ENCODE measurements around the gene PRR33.
"Not testable (repeated sequence)": the region's sequence is repeated elsewhere in the genome, so short reads cannot be mapped to it uniquely, and the experiment has no call there.

The PRR33 gene

DNA sequence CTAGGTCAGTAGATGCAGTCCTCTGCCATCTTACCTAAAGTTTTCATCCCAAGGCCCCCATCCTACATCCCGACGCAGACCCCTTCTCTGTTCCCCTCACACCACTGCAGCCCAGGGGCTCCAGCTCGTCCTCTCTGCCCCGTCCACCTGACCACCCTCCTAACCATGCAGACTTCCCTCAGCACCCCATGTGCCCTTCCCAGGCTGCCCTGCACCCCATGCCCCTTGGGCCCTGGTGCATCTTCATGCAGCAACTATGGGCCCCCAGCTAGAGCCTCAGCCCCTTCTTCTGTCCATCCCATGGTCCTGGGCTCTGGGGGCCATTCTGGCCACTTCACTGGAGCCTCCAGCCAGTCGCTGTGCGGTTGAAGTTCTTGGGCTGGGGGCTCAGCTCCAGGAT is 2.9 kb downstream of the PRR33 start:
- no peak for DNase-seq

DNA sequence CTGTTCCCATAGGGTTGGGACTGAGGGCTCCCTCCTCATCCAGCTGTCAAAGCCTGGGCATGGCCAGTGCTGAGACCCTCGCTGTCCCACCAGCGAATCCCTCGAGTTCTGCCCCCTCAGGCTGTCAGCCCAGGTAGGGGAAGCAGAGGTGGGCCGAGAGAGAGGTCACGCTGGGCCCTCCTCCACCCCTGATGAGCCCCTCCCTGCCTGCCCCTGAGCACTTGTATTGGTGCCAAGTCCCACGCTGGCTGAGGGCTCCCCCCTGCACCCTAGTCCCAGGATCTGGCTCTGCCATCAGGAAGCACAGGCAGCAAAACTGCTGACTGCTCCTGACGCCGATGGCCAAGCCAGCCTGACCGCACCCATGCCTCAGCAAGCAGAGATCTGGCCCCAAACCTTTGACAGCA is 3.3 kb downstream of the PRR33 start:
- no peak for DNase-seq

DNA sequence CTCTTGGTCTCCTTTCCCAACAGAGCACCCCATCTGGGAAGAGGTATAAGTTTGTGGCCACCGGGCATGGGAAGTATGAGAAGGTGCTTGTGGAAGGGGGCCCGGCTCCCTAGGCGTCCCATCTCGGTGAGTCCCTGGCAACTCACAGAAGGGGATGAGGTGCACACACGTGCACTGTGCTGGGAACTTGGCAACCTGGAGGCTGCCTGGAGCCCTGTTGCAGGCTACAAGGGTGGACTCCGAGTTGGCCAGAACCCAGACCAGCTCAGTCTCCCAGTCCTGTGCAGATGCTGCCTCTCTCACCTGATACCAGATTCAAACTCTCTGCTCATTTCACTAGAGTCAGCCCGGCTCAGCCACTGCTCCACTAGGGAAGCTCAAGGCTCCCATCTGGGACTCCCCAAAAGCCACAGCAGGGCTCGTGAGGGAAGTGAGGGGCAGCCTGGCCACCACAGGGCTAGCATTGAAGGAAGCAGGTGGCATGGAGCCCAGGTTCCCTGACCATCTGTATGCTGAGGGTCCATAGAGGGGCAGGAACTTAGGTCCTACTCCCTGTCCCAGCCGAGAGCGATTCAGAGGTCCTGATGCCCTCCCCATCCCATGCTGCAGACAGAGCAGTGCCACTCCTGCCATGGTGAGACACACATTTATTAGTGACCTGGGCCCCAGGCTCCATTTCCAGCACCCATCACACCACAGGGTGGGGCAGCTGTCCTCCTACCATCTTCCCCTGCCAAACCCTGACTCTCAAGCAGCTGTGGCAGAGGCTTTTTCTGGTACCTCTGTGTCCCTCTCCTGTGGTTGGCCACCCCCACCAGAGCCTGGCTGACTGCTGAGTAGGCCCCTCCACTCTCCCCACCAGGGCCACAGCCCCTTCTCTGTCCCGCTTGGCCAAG is 4.0 kb downstream of the PRR33 start:
- no peak for DNase-seq

DNA sequence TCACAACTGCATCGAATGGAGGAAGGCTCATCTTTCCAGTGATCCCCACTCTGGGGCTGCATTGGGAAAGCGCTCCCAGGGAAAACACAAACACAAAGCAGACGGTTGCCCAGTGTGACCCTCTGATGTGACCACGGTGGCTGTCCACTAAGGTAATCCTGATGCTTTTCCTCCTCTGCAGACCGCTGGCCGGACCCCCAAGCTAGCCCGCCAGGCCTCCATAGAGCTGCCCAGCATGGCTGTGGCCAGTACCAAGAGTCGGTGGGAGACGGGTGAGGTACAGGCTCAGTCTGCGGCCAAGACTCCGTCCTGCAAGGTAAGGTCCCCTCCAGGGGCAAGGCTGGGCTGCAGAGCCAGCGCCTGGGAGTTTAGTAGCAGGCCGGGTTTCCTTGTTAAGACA is 5.1 kb downstream of the PRR33 start:
- DNase-seq = not testable (repeated sequence)

DNA sequence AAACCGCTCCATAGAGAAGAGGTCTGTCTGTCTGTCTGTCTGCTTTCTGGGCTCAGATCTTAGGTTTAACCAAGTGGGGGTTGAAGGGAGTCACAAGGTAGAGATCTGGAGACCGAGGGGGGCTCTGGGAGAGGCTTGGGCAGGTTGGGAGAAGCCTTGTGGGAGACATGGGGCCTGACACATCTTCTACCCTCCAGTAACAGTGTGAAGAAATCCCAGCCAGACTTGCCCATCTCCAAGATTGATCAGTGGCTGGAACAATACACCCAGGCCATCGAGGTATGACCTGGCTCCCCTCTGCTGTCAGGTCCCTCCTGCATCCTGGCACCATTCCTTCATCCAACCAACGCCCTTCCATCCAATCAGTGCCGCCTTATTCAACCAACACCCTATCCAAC is 7.4 kb downstream of the PRR33 start:
- peak; percentile 29 for DNase-seq

DNA sequence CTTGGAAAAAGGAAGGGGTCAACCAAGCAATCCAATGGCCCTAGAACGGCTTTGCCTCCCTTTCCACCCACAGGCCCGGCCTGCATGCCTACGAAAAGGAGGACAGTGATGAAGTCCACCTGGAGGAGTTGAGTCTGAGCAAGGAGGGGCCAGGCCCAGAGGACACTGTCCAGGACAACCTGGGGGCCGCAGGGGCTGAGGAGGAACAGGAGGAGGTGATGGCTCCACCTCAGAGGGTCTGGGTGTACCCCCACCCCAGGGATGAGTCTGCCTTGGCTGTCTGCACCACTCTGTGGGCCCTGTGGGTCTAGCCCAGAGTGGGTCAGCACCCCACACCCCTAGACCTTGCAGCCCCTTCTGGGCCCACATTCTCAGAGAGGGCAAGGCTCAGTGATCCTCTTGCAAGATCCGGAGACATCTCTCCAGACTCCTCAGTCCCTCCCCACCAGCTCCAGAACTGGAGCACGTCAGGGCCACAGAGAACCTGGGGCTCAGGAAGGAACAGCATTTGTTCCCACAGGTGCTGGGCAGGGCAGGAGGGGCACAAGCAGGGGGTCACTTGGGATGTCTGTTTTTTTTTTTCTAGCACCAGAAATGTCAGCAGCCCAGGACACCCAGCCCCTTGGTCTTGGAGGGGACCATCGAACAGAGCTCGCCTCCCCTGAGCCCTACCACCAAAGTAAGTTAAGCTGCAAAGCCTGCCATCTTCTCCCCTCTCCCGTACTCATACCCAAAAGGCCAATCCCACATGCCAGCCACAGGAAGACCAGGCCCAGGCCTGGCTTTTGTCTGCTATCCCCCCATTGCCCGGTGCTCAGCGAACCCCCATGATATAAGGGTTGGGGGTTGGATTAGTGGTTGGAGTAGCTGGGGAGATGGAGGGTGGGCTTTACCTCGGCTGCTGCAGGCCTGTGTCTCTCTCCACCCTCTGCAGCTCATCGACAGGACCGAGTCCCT is 8.1 kb downstream of the PRR33 start:
- DNase-seq = peak; percentile 45

DNA sequence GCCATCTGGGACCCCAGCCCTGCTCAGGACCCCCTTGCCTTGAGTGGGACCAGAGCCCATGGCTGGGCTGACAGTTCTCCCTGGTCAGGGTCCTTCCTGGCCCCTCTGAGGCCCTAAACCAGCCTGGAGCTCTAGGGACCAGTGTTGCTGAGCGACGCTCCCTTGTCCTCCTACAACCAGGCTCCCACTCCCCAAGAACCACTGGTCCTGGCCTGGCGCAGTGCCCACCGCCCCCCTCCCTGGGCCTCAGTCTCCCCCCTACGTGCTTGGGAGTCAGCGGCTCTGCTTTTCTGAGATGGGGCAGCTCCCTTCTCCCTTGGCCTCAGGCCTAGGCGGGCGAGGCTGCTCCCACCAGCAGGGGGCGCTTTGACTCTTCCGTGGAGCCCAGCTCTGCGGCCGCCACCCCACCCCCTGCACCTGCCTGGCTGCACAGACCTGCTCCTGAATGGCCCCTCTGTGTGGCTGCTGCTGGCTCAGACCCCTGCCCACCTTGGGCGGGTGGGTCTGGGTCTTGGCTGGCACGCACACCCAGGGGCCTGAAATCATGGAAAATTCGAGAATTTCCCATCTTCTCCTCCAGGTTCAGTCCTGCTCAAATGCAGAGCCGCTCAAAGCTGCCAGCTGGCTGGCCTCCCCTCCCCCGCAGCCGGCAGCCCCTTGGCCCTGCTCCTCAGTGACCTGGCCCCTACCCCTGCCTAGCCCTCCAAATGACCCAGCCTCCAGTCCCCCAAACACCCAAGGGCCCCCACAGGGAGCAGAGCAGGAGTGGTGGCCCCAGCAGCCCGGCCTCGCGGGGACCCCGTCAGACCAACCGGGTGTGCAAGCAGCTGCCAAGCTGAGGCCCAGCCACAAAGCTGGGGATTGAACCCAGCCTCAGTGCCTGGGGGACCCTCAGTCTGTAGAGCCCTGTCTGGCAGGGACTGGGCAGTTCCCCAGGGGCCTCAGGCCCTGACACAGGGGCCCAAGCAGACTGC is 9.1 kb downstream of the PRR33 start:
- DNase-seq = peak; percentile 97

DNA sequence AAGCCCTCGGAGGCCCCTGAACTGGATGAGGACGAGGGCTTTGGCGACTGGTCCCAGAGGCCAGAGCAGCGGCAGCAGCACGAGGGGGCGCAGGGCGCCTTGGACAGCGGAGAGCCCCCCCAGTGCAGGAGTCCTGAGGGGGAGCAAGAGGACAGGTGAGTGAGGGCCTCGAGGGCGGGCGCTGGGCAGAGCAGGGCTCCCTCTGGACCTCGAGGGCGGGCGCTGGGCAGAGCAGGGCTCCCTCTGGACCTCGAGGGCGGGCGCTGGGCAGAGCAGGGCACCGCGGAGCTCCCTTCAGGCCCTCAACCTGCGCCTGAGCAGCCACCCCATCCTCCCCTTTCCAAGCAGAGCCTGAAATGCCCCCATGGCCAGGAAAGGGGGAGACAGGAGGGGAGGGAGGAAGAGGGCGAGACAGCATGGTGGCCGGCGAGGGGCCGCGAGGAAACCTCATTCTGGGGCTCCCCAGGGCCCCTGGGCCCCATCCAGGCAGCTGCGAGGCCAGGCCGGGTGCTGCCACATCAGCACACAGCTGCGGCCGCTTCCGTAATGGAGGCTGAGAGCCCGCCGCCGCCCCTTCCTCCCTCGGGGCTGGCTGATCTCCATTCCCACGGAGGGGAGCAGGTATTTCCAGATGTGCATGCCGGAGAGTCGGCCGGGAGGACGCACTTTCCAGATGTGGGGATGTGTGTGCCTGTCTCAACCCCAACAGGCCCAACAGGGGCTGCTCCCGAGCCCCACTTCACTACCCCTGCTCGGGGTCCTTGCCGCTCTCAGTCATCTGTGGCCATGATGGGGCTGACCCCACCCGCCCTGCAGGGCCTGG is 10.0 kb downstream of the PRR33 start:
- DNase-seq = peak; percentile 91

DNA sequence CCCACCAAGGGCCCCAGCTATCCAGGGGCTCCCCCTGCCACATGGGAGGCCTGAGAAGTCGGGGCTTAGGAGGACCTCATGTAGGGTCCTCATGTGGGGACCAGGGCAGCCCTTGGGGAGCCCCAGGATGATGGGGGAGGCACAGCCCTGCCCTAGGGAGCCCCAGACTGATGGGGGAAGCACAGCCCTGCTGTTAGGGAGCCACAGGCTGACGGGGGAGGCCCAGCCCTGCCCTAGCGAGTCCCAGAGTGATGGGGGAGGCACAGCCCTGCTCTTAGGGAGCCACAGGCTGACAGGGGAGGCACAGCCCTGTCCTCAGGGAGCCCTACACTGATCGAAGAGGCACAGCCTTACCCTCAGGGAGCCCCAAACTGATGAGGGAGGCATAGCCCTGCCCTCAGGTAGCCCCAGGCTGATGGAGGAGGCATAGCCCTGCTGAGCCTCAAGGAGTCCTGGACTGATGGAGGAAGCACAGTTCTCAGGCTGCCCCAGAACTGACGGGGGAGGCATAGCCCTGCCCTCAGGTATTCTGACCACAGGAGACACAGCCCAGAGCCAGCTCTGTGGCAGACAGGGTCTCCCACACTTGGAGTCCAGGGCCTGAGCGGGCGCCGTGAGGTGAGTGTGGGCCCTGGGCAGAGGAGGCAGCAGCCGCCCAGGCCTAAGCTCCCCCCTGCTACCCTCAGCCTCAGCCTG is 10.8 kb downstream of the PRR33 start:
- peak; percentile 50 for DNase-seq

DNA sequence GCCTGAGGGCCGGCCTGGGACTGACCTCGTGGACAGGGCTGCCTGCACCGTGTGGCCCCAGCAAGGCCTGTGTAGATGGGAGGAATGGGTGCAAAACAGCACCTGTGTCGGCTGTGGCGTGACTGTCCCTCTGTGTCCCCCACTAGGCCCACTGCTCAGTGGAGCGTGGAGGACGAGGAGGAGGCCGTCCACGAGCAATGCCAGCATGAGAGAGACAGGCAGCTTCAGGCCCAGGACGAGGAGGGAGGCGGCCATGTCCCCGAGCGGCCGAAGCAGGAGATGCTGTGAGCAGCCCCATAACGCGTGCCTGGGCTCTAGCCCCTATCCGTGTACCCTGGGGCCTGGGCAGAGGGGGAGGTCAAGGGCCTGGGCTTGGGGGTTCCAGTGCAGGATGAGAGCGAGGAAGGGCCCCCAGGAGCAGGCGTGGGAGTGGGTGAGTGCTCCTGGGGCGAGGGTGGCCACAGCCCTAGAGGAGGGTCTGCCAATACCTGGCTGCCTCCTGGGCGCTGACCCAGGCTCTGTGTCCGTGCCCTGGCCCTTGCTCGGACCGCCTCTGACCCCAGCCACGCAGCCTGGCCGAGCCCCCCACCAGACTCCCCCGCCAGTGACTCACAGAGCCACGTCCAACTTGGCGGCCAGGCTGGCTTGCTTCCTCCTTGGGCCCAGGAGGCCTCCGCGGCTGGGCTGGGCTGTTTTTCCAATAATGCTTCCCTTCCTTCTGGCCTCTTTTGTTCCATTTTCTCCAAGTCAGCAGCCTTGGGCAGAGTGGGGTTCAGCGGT is 11.6 kb downstream of the PRR33 start:
- DNase-seq = peak; percentile 90

DNA sequence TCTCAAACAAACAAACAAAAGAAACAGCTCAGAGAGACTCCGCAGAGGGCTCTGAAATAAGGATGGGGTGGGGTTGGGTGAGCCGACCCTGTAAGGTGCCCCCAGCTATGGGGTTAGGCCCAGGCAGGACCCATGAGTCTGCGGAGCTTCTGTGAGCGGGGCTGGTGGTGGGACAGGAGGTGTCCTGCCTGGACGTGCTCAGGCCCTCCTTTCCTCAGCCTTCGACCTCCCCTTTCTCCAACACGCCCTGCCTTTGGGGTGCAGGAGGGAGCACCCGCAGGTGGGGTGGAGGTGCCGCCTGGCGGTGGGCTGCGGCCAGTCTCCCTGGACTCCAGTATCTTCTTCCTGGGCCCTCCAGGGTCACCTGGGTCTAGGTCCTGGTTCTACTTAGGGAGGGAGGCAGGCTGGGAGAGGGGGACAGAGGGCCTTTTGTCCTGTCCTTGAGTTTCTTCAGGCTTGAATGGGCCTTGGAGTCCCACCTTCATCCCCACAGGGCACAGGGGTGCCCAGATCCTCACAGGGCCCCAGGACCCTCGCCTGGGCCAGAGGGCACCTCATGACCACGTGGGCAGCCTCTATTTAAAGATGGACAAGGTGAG is 12.3 kb downstream of the PRR33 start:
- DNase-seq = peak; percentile 41

DNA sequence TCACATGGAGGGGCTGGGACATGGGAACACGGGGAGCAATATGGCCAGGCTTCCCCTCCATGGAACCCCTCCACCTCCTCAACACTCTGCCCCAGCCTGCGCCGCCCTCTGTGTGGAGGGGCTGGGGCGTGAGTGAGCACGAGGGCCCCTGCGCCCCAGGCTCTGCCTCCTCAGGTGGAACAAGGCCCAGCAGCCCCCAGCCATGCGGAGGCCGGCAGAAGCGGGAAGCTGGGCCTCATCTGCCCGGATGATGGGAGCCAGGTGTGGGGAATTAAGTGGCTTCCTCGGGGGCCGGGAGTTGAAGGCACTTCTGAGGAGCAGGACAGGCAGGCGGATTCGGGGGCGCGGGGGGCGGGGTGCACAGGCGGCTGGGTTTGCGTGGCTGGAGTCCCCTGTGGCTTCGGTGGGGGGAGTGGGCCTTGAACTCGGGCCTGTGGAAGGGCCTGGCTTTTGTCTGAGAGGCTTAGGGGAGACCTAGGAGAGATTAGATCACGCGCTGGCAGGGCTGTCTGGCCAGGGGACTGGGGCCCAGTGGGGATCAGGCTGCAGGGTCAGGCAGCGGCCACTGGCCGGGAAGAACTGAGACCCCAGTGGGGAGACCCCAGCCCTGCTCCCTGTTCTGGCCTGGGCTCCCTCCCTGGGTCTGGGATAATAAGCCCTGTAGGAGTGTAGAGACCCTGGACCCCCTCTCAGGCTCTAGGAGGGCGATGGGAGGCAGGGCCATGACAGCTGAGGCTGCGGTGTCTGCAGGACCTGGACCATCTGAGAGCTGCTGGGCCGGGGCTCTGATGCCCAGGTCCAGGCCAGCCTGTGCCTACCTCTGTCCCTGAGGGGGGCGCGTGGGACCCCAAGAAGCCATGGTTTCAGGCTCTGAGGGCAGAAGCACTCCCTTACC is 13.3 kb downstream of the PRR33 start:
- peak; percentile 88 for DNase-seq

DNA sequence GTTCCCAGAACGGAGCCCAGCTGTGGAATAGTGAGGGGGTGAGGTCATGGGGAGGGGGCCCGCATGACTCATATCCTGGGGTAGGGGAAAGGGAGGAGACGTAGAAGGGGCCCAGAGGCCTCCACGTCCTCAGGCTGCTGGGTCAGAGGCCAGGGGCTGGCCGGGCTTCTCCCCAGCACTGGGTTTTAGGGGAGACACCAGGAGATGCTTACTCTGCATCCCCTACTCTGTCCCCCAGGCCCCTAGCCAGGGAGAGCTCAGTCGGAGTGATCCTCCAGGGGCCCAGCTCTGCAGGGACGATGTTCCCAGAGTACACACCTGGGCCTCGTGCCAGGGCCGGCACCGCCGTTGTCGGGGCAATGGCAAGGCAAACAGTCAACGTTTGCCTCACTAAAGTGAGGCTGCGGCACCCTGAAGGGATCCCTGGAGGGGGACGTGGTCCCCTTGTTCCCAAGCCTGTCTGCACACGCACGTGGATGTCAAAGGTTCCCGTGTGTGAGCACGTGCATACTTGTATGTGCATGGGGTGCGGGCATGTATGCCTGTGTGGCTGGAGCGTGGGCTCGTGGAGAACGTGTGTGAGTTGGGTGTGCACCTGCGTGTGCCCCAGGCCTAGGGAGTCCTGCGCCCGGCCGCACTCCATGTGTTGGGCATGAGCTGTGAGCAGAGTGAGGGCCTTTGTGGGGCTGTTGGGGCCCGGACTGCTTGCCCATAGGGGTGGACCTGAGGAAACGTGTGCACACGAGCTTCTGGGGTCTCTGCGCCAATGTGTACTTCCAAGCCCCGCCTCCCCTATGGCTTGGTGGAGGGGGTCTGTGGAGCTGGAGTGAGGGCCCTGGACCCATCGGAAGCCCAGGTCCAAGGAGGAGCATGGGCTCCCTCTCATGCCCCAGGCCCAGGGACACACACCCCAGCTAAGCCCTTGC is 14.2 kb downstream of the PRR33 start:
- peak; percentile 82 for DNase-seq

DNA sequence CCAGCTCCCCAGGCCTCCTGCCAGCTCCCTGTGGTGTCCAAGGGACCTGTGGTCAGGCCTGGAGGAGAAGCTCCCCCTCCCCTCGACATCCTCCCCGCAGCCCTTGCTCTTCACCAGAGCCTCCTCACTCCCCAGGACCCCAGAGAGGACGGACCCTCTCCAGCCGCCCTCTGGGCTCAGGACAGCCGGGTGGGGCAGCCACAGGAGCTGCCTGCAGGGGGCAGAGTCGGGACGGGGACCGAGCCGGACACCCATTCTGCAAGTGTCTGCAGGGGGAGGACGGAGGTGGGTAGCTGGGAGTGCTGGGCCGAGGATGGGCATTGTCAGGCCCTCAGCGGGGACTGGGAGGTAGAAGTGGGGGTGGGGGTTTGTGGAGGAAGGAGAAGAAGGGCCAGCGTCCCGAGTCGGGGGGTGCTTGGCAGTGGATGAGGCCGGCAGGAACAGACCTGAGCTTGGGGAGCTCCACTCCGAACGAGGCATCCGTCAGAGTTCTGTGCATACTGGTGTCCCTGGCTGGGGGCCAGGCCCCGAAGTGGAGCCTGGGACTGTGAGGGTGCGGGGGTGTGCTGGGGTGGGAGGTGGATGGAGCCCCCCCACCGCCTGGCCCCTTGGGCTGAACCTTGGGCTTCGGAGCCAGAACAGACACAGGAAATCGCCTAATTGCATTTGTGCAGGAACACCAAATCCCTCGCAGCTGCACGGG is 15.2 kb downstream of the PRR33 start:
- peak; percentile 91 for DNase-seq

DNA sequence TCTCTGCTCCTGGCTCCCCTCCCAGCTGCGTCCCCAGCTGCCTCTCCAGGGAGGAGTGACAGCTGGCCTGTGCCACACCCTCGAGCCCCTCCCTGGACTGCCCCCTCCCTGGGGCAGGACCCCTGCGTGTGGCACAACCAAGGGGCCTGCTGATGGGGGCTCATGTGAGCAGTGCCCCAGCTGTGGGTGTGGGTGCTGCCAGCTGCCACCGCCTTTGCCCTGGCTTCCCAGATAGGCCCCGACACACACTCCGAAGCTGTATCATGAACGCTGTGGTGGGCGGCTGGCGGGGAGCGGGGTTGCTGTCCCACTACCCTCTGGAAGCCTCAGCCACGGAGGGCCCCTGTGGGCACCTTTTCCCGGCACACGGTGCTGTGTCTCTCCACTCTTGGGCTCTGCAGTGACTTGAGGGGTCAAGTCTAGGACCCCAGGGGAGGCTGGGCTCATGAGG is 15.8 kb downstream of the PRR33 start:
- not testable (repeated sequence) for DNase-seq

DNA sequence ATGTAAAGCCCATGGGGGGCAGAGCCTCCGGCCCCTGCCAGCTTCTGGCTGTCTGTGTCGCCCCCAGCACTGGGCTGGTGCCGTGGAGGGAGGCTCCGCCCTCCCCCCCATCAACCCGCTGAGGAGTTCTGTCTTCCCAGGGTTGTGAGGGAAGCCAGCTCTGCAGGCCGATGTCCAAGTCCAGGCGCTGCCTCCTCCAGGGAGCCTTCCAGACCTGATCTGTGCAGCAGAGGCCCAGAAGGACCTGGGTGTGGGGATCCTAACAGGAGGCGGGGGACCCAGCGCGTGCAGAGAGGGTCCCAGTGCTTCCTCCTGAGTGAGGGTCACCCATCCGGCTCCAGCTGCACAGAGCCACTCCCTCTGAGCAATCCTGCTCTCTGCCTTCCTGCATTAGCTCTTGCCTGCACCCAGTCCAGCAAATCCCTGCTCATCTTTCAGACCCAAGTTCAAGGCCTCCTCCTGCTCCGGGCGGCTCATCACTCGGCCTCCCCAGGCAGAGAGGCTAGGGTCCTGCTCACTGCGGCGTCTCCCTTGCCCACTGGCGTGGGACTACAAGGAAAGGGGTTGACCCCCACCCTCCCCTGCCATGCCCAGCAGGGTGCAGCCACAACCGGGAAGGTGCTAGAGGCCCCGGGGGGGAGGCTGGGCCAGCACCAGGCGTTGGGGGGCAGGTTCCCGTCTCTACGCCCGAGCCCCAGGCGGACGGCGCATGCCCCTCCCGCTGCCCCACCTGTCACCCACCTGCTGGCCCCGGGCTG is 16.4 kb downstream of the PRR33 start:
- no peak for DNase-seq

Measured in right forelimb (tissue), 1 donor.